Activated T-helper 17 cell treated with anti-CD3 and anti-CD28 coated beads, Interleukin-2, amount 50 U/mL, for 72 hours (primary cell): Measurements from ENCODE around the gene SMIM24. TPM values are rescaled to one million over a fixed set of nuclear protein-coding genes. Genes with fewer than 3 reads are reported as not detected.
"Not testable (repeated sequence)": the region's sequence is repeated elsewhere in the genome, so short reads cannot be mapped to it uniquely, and the experiment has no call there.

Source experiments
- ATAC-seq: fragments of 150-1000 bp; cut with Tn5 transposase; replicated peaks from 2 replicates; pipeline ENCODE4 v1.10.0; 2021; ENCODE audit warnings: mild to moderate bottlenecking, moderate library complexity
- H3K27ac Mint-ChIP-seq: one replicate; pipeline ENCODE4 v1.8.0; 2022; ENCODE audit warnings: mixed read lengths
- H3K27me3 Mint-ChIP-seq: one replicate; pipeline ENCODE4 v1.8.0; 2022; ENCODE audit warnings: mixed read lengths
- H3K36me3 Mint-ChIP-seq: one replicate; pipeline ENCODE4 v1.8.0; 2022; ENCODE audit warnings: low read depth, mild to moderate bottlenecking, mixed read lengths
- H3K4me1 Mint-ChIP-seq: one replicate; pipeline ENCODE4 v1.8.0; 2022; ENCODE audit warnings: mixed read lengths
- H3K4me3 Mint-ChIP-seq: one replicate; pipeline ENCODE4 v1.8.0; 2022; ENCODE audit warnings: mild to moderate bottlenecking, mixed read lengths
- H3K9me3 Mint-ChIP-seq: one replicate; pipeline ENCODE4 v1.8.0; 2022; ENCODE audit warnings: mixed read lengths
- total RNA-seq, 2 donors: library from RNA; stranded (reverse); gene quantifications; one replicate each; pipeline ENCODE4 v1.2.3, GENCODE V29; 2022

SMIM24 gene
- total RNA-seq, 2 donors from 2014 or later, result 1.6 TPM; not detected in 1

- Mint-ChIP-seq H3K4me1 (no peaks in the 10 kb centered on the region), H3K27ac (no peak overlapping the region), H3K4me3 (no peak overlapping the region), H3K9me3 (no peaks in the 10 kb centered on the region), H3K36me3 (peaks cover 11% of the 10 kb centered on the region), H3K27me3 (no peaks in the 10 kb centered on the region)
- ATAC-seq, result no peak
These were observed 16.4 kb downstream of the SMIM24 start for GRCh38 chr19:3463714-3464586.

GRCh38 chr19:3462991-3463713, 17.2 kb downstream of the SMIM24 start:
- Mint-ChIP-seq H3K4me3 (no peak overlapping the region), H3K36me3 (peaks cover 11% of the 10 kb centered on the region), H3K27me3 (no peaks in the 10 kb centered on the region), H3K9me3 (no peaks in the 10 kb centered on the region), H3K27ac (no peak overlapping the region), H3K4me1 (no peaks in the 10 kb centered on the region)
- no peak for ATAC-seq

- Mint-ChIP-seq H3K27me3 (no peaks in the 10 kb centered on the region), H3K4me1 (no peaks in the 10 kb centered on the region), H3K9me3 (no peaks in the 10 kb centered on the region), H3K36me3 (peaks cover 7% of the 10 kb centered on the region), H3K4me3 (no peak overlapping the region), H3K27ac (no peak overlapping the region)
- ATAC-seq, result no peak
These were observed 20.3 kb downstream of the SMIM24 start for GRCh38 chr19:3459965-3460582.

GRCh38 chr19:3459089-3459881, 21.0 kb downstream of the SMIM24 start:
- no peak overlapping the region for H3K4me3 Mint-ChIP-seq
- ATAC-seq, result no peak
- no peaks in the 10 kb centered on the region for H3K27me3 Mint-ChIP-seq
- H3K36me3 Mint-ChIP-seq, result peaks cover 7% of the 10 kb centered on the region
- no peak overlapping the region for H3K27ac Mint-ChIP-seq
- H3K4me1 Mint-ChIP-seq, result no peaks in the 10 kb centered on the region
- H3K9me3 Mint-ChIP-seq, result no peaks in the 10 kb centered on the region

DNA sequence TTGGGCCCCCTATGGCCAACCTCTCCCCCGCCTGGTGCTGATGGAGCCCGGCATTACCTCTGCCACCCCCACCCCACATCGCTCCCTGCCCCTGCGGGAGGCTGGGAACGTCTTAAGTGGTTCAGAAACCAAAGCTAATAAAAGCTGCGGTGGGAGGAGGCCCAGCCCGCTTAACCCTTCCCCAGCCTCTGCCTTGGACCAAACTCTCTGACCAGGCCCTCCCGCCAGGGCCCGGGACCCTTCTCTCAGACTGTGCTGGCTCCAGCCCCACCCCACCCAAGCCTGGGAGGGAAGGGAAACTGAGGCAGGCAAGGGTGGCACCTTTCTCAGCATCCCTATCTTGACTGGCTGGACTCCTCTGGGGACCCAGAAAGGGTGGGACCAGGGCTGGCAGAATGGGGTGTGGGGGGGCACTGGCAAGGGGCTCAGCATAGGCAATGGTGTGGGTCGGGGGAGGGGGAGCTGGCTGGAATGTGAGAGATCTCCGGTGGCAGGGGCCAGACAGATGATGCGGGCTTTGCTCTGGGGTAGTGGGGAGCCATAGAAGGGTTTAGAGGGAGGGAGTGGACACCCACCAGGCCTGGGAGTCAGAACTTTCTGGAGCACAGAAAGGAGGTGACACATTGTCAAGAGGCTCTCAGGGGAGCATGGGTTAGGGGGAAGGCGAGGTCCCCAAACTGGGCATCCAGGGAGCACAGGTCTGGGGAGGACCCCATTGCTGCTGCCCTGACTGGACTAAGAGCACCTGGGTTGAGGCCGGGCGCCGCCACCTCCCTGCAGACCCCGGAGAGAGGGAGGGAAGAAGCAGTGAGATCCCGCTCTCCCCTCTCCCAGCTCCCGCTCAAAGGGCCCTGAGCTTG, 21.9 kb downstream of the SMIM24 start:
- no peak overlapping the region for H3K4me3 Mint-ChIP-seq
- no peaks in the 10 kb centered on the region for H3K27me3 Mint-ChIP-seq
- no peak for ATAC-seq
- no peaks in the 10 kb centered on the region for H3K9me3 Mint-ChIP-seq
- peaks cover 7% of the 10 kb centered on the region for H3K36me3 Mint-ChIP-seq
- no peaks in the 10 kb centered on the region for H3K4me1 Mint-ChIP-seq
- H3K27ac Mint-ChIP-seq, result no peak overlapping the region

DNA sequence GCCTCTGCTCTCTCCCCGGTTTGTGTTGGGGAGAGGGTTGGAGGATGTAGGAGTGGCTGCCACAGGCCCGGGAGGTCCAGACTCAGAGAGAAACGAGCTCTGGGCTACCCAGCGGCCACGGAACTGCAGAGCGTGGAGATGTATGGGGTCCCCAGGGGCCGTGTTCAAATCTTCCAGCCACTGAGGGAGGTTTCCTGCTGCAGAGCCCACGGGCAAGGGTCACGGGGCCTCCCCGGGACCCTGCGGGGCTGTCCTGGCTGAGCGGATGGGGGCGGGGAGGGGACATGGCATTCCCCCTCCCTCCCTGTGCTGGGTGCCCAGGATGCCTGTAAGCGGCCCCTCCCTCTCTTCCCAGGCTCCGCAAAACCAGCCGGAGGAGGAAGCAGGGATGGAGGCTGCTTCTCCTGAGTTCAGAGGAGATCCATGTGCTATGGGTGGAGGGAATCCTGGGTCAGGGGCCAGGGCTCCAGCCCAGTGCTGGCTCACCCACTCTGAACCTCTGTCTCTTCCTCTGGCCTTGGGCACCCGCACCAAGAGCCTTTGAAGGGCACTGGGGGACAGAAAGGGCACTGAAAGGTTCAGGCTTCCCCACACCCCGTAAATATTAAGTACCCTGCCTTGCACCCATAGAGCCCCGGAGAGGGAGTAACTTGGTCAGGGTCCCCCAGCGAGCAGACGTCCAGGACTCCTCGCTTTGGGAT, 22.6 kb downstream of the SMIM24 start:
- no peaks in the 10 kb centered on the region for H3K9me3 Mint-ChIP-seq
- ATAC-seq, result no peak
- H3K4me1 Mint-ChIP-seq, result no peaks in the 10 kb centered on the region
- H3K36me3 Mint-ChIP-seq, result peaks cover 8% of the 10 kb centered on the region
- no peaks in the 10 kb centered on the region for H3K27me3 Mint-ChIP-seq
- no peak overlapping the region for H3K27ac Mint-ChIP-seq
- H3K4me3 Mint-ChIP-seq, result no peak overlapping the region

- H3K4me3 Mint-ChIP-seq, result no peak overlapping the region
- no peak overlapping the region for H3K27ac Mint-ChIP-seq
- ATAC-seq, result no peak
- H3K27me3 Mint-ChIP-seq, result no peaks in the 10 kb centered on the region
- no peaks in the 10 kb centered on the region for H3K9me3 Mint-ChIP-seq
- H3K4me1 Mint-ChIP-seq, result no peaks in the 10 kb centered on the region
- peaks cover 11% of the 10 kb centered on the region for H3K36me3 Mint-ChIP-seq
These were observed 23.3 kb downstream of the SMIM24 start for GRCh38 chr19:3456925-3457527.

- no peaks in the 10 kb centered on the region for H3K9me3 Mint-ChIP-seq
- no peak overlapping the region for H3K4me3 Mint-ChIP-seq
- peaks cover 2% of the 10 kb centered on the region for H3K4me1 Mint-ChIP-seq
- H3K36me3 Mint-ChIP-seq, result peaks cover 20% of the 10 kb centered on the region
- H3K27me3 Mint-ChIP-seq, result no peaks in the 10 kb centered on the region
- ATAC-seq, result no peak
- no peak overlapping the region for H3K27ac Mint-ChIP-seq
These were observed 24.2 kb downstream of the SMIM24 start for GRCh38 chr19:3455960-3456601.

DNA sequence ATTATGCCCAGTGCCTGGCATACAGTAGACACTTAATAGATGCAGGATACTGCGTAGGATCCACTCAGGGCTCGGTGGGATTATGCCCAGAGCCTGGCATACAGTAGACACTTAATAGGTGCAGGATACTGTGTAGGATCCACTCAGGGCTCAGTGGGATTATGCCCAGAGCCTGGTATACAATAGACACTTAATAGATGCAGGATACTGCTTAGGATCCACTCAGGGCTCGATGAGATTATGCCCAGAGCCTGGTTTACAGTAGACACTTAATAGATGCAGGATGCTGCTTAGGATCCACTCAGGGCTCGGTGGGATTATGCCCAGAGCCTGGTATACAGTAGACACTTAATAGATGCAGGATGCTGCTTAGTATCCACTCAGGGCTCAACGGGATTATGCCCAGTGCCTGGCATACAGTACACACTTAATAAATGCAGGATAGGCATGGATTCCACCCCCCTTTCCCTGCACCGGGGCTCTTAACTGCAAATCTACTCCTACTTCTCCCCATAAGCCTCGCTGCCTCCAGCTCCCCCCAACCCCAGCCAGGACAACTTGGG, 24.9 kb downstream of the SMIM24 start:
- no peak overlapping the region for H3K4me3 Mint-ChIP-seq
- H3K27ac Mint-ChIP-seq, result no peak overlapping the region
- H3K4me1 Mint-ChIP-seq, result peaks cover 5% of the 10 kb centered on the region
- peaks cover 26% of the 10 kb centered on the region for H3K36me3 Mint-ChIP-seq
- ATAC-seq, result no peak
- H3K9me3 Mint-ChIP-seq, result no peaks in the 10 kb centered on the region
- H3K27me3 Mint-ChIP-seq, result no peaks in the 10 kb centered on the region

GRCh38 chr19:3454656-3455392, 25.5 kb downstream of the SMIM24 start:
- peaks cover 29% of the 10 kb centered on the region for H3K36me3 Mint-ChIP-seq
- H3K4me3 Mint-ChIP-seq, result no peak overlapping the region
- no peaks in the 10 kb centered on the region for H3K27me3 Mint-ChIP-seq
- ATAC-seq, result no peak
- no peak overlapping the region for H3K27ac Mint-ChIP-seq
- H3K4me1 Mint-ChIP-seq, result peaks cover 5% of the 10 kb centered on the region
- H3K9me3 Mint-ChIP-seq, result no peaks in the 10 kb centered on the region

GRCh38 chr19:3453840-3454239, 26.5 kb downstream of the SMIM24 start:
- Mint-ChIP-seq H3K9me3 (no peaks in the 10 kb centered on the region), H3K36me3 (peaks cover 29% of the 10 kb centered on the region), H3K27me3 (no peaks in the 10 kb centered on the region), H3K27ac (no peak overlapping the region), H3K4me3 (no peak overlapping the region), H3K4me1 (peaks cover 5% of the 10 kb centered on the region)
- no peak for ATAC-seq

DNA sequence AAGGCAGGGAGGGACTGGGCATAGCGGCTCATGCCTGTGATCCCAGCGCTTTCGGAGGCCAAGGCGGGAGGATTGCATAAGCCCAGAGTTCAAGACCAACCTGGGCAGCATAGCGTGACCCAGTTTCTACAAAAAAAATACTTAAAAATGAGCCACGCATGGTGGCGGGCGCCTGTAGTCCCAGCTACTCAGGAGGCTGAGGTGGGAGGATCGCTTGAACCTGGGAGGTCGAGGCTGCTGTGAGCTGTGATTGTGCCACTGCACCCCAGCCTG, 27.4 kb downstream of the SMIM24 start:
- not testable (repeated sequence) for H3K27me3 Mint-ChIP-seq, H3K4me1 Mint-ChIP-seq, H3K4me3 Mint-ChIP-seq, H3K27ac Mint-ChIP-seq, H3K9me3 Mint-ChIP-seq, ATAC-seq
- peaks cover 29% of the 10 kb centered on the region for H3K36me3 Mint-ChIP-seq
